GM18868 (cell line): ENCODE measurements around the gene CTNNA3.
"Not testable (repeated sequence)": the region's sequence is repeated elsewhere in the genome, so short reads cannot be mapped to it uniquely, and the experiment has no call there.

Experiments used
- ATAC-seq: cut with Tn5 transposase; IDR thresholded peaks from one replicate; pipeline ENCODE4 v1.9.1; 2021; ENCODE audit warnings: mild to moderate bottlenecking, moderate library complexity; ENCODE audit not compliant: unreplicated experiment

Gene CTNNA3

DNA sequence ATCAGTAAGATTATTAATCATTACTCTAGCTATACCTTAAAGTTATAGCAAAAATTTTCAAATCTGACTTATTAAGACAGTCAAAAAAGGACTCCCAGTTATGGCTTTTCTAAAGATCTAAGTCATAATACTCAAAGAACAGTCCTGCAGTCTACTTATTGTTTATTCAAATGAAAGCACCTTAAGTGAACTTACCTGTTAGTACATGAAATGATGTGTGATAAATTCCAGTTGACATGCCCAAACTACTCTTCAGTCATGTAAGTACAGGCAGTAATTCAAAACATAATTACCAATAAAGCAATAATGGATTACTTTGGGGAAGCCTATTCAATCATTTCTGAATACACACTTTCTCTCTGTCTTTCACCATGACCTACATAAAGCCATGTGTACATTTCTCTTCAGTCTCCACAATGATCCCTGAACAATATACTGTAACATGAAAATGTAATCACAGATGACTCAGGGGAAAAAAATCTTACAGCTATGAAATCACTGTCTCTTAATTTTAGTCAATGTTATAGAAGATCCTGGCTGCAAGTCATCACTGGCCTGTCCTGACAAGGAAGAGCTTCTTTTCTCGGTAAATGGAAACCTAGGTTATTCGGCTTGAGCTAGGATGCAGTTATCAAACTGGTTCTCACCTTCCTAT is 1190.9 kb downstream of the CTNNA3 start:
- ATAC-seq: no peak

DNA sequence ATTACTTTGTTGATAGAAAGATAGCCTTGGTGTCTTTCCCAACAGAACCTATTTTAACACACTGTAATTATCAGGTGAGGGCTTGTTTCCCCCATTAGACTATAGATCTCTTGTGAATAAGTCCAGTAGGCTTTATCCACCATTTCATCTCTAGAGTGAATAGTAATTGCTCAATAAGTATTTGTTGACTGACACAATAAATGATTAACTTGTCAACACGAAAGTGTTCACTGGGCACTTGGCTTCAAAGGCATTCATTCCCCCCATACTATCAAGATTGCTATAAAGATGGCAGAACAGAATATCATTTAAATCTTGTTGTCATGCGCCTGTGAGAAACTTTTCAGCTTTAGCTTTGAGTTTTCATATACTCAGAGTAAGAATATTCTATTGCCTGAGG is 1194.6 kb downstream of the CTNNA3 start:
- ATAC-seq: no peak

DNA sequence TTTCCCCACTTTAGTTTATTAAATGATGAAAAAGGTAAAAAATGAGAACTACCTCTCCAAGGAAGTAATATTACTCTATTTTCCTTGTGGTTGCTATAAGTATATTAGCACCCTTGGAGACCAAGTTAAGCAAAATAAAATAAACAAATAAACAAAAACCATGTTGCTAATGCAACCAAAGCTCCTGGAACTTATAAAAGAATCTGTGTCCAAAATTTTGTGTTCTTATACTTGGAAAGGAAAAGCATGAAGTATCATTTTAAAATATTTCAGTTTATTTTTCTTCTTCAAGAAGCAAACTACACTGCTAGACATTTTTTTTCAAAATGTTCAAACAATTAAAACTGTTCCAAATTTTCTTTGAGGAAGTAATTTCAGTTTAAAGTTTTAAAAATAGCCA is 1212.0 kb downstream of the CTNNA3 start:
- no peak for ATAC-seq

DNA sequence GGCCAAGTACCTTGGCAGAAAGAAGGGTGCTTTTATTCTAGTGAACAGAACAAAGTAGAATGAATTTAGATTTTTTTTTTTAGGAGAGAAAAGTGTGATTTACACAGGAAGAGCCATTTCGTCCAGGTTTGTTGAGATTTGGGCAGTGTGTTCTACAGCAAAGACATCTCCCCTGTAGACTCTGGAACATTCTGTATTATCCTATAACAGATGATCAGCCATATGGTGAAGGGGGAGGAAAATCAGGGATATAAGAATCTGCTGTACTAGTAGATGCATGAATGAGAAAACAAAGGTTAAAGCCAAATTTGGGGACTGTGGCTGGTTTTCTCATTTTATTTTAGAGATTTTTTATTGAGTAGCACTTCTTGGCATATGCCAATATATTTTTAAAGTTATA is 1223.8 kb downstream of the CTNNA3 start:
- no peak for ATAC-seq

DNA sequence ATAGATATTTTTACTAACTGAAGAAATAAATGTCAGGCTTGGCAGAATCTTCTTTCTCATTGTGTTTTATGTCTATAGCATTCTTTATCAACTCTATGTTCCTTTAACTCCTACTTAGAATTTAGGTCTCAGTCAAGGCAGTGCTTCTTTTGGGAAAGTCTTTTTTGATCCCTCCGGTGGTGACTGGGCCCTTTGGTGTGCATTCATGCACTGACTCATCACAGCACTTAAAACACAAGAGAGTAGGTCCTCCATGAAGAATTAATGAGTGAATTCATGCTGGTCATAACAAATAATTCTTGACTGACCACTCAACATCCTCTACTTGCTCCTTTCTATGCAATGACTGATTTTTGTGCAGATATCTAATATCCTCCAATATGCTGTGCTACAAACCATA is 1229.0 kb downstream of the CTNNA3 start:
- ATAC-seq: no peak

DNA sequence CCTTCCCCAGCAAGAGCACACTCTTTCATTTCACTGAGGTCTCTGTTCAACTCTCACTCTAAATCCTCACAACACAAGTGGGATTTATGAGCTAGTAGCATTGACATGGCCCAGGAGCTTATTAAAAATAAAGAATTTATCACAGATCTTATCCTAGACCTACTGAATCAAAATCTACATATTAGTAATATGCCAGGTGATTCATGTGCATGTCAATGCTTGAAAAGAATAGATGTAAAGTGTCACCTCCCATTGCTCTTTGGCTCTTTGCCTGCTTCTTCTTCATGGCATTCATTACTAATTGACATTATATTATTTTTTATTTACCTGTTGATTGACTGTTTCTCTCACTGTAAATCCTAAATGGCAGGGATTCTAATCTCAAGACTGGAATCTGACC is 1229.4 kb downstream of the CTNNA3 start:
- ATAC-seq: no peak

DNA sequence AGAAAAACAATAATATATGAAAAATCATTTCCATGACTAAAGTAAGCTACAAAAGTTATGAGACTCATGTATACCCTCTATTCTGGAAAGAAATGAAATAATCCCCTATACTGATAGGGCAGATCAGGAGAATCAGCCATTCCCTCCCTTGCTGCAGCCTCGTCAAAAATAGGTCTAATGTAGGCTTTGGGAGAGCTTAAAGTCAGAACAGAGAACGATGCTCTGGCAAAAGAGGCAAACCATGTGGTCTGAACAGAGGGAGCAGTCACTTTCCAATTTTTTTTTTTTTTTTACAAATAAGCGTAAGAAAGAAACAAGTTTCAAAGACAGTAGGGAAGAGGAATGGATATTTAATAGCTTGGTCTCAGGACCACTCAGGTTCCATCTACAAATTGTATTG is 1232.4 kb downstream of the CTNNA3 start:
- ATAC-seq: no peak

DNA sequence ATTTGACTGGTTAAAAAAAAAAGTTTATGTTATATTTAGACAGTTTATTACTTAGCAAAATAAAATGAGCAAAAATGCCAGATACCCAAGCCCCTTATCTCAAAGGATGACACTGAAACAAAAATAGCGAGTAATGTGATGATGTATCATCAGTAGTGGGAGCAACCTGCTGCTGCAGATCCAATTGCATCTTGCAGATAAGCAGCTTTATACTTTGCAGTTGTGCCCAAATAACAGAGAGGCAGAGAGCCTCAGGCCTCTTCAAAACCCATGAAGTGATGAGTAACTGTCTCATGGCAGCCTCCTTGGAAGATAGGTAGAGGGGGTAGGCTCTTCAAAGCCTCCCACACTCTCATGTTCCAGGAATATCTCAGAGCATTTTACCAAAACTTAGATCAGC is 1238.4 kb downstream of the CTNNA3 start:
- ATAC-seq: no peak

DNA sequence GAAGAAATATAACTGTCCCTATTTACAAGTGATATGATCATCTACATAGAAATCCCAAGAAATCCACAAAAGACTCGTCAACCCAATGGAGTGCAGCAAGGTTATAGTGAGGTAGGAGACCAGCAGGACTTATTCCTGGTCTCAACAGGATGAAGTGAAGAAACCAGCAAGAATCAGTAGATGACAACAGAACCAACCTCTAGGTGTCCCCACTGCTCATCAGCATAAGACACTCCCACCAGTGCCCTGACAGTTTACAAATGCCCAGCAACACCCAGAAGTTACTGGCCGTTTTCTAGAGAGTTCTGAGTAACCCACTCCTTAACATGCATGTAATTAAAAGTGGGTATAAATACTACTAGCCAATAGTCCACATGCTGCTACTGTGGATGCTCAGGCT is 1240.7 kb downstream of the CTNNA3 start:
- ATAC-seq: no peak

DNA sequence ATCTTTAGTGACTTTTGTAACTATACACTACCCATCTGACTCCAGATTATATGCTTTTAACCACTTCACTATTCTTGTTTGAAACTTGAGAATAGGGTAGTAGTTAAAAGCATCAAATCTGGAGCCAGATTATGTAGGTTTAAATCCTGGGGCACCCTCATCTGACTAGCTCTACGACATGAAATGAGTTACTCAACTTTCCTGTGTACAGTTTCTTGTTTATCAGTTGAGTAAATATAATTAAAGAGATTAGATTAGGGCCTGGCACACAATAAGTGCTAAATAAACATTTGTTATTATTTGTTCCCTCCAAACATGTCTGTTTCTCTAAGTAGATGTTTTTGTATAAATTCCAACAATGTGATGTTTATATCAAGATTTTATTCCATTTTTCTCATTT is 1255.4 kb downstream of the CTNNA3 start:
- no peak for ATAC-seq

DNA sequence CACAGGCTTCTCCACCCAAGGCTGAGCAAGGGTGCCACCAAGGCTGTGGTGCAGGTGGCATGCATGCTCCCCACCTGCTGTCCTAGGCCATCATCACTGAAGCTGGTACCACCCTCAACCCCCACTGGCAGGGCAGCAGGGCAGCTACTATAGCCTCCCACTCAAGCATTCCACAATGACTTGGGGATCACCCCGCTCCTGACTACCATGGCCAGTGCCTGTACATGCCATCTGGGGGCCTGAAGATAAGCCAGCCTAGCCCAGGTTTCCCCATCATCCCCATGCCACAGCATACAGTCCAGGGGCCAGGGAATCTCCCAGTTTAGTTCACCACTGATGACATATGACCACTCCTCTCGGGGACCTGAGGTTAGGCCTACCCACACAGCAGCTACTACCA is 1281.1 kb downstream of the CTNNA3 start:
- ATAC-seq: no peak

DNA sequence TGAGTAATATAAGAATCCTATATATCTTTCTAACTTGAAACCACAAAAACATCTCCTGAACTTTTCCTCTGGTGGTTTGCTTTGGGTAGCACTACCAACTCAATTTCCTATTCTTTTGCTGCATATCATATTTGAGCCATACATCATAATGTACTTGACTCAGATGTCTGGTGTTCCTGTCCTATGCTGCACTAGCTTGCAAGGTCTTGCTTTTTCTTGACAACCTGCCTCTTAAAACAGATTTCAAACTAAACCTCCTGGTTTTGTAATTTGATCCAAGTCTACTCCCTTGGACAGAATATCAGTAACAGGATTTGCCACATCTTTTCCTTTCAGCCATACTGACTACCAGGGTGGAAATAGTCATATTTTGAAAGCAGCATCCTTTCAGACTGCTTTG is 1290.4 kb downstream of the CTNNA3 start:
- ATAC-seq: no peak

DNA sequence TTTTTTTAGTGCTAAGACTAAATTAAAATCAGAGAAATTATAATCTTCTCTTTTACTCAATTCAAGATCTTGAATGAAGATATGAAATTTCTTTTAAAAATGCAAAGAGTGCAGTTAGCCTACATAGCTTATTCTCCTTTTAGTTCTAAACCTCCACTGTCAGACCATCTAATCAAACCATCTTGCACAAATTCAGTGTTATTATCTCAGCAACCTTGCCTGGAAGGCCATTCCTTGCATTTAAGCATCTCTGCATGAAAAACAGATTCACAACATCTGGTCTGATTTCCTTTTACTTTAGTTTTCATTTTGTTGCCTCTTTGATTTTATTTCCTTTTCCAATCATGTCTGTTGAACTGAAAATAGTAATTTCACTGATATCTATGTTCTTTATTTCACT is 1297.3 kb downstream of the CTNNA3 start:
- no peak for ATAC-seq

DNA sequence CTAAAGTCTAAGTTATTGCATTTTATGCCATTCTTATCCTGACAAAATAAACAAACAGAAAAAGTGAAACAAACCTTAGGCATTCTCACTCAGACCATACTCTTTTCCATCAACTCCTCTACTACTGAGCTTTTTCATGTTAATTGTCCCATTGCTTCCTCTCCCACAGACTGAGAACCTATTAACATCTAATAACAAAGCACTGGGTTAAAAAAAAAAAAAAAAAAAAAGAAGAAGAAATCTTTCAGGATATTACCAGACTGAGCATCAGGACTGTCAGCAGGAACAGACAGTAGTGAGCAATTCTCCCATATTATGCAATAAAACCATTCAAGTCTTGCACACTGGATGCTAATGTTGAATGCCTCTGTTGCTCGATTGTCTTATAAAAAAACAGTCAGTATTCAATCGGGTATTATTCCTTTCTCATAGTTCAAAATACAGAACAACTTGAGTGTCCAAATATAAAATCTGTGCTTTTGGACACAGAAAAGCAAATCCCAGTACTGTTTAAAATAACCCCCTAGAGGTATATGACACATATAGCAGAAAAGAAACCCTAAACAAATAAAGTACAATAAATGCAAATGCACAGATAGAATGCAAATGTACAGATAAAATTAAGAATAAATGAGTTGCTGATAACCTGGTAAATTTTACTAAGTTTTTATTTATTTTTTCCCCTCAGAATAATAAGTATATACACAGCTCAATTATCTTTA is 1301.5 kb downstream of the CTNNA3 start:
- ATAC-seq: no peak

DNA sequence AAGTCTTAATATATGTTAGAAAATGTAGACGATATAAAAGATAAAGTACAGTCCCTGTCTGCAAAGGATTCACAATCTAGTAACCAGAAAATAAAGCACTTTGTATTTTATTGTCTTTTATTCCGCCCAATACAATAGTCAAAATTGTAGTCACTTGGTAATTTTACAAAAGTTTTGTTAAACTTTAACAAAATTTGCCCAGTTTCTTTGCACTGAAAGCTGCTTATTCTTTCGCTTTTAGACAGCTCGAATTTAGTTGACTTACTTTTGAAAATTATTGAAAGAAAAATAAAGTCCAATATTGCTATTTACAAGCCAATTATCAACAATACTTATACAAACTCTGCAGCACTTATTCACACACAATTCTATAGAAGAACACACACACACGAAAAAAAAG is 1305.1 kb downstream of the CTNNA3 start:
- no peak for ATAC-seq

DNA sequence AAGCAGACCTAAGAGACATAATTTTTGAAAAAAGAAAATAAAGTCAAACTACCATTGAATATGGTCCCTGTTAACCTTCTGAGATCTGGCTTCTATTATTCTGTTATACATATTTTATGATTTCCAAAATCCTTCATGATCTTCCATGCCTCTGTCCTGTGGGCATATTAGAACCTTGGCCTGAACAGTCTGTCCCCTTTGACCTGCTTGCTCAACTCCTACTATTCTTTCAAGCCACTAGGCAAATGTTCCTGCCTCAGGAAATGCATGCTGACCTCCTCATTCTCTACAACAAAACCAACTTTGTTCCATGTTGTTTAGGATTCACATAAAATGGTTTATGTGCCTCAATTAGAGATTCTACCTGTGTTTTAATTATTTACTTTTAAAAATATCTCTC is 1315.0 kb downstream of the CTNNA3 start:
- no peak for ATAC-seq

DNA sequence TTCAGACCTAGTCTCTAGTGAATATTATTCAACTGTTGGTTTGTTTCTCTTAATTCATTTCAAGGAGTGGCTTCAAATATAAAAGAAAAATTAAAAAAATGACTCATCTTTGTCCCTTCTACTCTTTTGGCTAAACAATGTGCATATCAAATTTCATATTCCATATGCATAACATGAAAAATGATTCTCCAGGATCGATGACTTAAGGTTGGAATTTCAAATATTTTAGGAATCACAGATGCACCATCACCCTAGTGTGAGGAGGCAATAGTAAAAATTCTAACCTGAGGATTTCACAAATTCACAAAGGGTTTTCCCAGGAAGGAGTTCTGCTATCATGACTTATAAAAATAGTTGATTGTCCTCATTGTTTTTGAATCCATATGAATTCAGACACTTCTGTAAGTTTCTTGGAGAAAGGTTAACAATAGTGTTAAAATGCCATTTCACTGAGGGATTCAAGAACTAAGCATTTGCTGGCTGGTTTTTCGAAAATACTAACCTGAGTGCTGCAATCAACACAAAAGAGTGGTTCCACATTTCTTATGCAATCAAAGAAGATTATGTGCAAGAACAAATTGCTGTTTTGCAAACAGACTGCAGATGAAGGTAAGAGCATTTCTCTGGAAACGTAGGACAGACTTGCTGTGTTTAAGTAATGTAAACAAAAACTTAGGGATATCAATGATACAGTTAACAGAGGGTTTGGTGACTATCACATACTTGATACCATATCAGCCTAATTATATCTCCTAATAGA is 1317.7 kb downstream of the CTNNA3 start:
- ATAC-seq: no peak

DNA sequence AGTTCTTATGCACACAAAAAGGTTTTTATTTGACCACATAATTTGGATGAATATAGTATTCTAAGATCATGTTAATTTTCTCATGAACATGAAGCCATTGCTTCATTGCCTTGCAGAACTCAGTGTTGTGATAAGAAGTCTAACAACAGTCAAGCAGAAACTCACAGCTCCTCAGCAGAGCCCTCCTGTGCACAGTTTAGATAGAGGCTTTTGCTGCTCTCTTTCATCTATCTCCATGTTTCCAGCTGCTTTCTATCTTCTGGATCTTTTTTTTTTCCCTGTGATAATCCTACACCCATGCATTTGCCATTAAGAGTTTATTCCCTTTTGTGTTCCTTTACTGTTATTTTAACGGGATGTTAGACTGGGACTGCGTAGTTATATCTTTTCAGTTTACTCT is 1327.8 kb downstream of the CTNNA3 start:
- ATAC-seq: no peak

DNA sequence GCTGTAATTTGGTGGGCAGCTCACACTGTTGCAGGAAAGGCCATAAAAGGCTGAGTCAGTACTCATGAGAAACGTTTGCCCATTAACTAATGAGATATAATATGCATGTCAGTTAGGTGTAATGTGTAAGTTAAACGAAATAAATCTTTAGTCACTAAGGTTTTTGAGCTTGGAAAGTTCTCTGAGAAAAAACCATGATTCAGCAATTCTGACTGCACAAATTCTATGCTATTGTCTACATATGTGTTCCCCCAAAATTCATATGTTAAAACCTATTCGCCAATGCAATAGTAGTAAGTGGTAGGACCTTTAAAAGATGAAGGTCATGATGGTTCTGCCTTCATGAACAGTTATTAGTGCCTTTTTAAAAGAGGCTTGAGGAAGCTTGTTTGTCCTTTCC is 1329.8 kb downstream of the CTNNA3 start:
- no peak for ATAC-seq

DNA sequence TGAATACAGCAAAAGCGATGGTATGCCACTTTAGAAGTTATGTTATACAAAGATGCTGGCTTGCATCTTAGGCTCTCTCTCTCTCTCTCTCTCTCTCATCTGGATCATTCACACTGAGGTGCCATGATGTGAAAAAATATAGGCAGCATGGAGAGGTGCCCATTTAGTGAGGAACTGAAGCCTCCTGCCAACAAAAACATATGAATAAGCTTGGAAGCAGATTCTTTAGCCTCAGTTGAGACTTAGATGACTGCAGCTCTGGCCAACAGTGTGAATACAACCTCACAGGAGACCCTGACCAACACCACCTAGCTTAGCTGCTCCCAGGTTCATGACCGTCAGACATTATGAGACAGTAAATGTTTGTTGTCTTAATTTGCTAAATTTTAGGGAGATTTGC is 1330.3 kb downstream of the CTNNA3 start:
- ATAC-seq: no peak

DNA sequence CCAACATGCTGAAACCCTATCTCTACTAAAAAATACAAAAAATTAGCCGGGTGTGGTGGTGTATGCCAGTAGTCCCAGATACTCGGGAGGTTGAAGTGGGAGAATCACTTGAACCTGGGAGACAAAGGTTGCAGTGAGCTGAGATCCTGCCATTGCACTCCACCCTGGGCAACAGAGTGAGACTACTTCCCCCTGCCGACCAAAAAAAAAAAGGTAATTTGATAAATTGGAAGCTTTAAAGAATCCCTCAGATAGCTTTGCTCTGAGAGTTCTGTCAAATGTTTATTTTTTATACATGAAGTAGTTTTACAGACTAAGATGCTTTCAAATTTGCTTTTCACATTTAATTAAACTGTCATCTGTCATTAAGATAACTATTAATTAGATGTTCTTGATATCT is 1333.5 kb downstream of the CTNNA3 start:
- ATAC-seq: no peak

DNA sequence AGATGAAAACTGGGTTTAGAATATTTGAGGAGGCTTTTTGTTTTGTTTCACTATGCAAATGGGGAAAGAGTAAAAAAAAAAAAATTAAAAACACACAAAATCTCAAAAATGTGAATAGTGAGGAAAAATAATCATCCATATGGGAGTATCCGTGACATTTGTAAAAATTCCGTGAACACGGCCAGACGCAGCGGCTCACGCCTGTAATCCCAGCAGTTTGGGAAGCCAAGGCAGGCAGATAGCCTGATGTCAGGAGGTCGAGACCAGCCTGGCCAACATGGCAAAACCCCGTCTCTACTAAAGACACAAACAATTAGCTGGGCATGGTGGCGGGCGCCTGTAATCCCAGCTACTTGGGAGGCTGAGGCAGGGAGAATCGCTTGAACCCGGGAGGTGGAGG is 1342.2 kb downstream of the CTNNA3 start:
- ATAC-seq: not testable (repeated sequence)
